SU-DHL-6 (cell line): Measurements from ENCODE around the gene KCNJ18.
"Not testable (repeated sequence)": the region's sequence is repeated elsewhere in the genome, so short reads cannot be mapped to it uniquely, and the experiment has no call there.

Experiments used
- H2AFZ ChIP-seq: fragments of 200-600 bp; sonication (generic); 2 replicates; pipeline ENCODE4 v1.6.1; 2014; ENCODE audit warnings: low read depth, mild to moderate bottlenecking, moderate library complexity, mixed read lengths, antibody characterized with exemption, low read length; ENCODE audit not compliant: severe bottlenecking
- H3F3A ChIP-seq: fragments of 200-600 bp; shearing (Covaris generic); 2 replicates; pipeline ENCODE4 v1.6.0; 2016; ENCODE audit warnings: antibody characterized with exemption, mild to moderate bottlenecking; ENCODE audit not compliant: insufficient read depth
- H3K27ac ChIP-seq: fragments of 200-600 bp; sonication (generic); 2 replicates; pipeline ENCODE4 v1.5.1; 2016; ENCODE audit warnings: low read depth, mild to moderate bottlenecking, low read length, moderate library complexity, mixed read lengths
- H3K27me3 ChIP-seq: fragments of 200-600 bp; sonication (generic), shearing (Covaris generic); 2 replicates; pipeline ENCODE4 v1.6.0; 2014; ENCODE audit warnings: mild to moderate bottlenecking, low read length
- H3K36me3 ChIP-seq: fragments of 200-600 bp; sonication (generic); 2 replicates; pipeline ENCODE4 v1.6.1; 2014; ENCODE audit warnings: mild to moderate bottlenecking, low read length, mixed read lengths
- H3K4me2 ChIP-seq: fragments of 300-600, 200-600 bp; shearing (Covaris generic), sonication (generic); 2 replicates; pipeline ENCODE4 v1.6.0; 2014; ENCODE audit warnings: low read length, low read depth, mild to moderate bottlenecking; ENCODE audit not compliant: poor library complexity, severe bottlenecking
- H3K4me3 ChIP-seq: fragments of 200-600 bp; sonication (generic); 2 replicates; pipeline ENCODE4 v1.5.1; 2014; ENCODE audit warnings: antibody characterized with exemption, low read length, mild to moderate bottlenecking, mixed read lengths; ENCODE audit not compliant: insufficient read depth, poor library complexity, severe bottlenecking
- H3K79me2 ChIP-seq: fragments of 200-600 bp; sonication (generic); 2 replicates; pipeline ENCODE4 v1.6.1; 2014; ENCODE audit warnings: mild to moderate bottlenecking, low read length, moderate library complexity; ENCODE audit not compliant: insufficient read depth
- H3K9ac ChIP-seq: fragments of 200-600 bp; sonication (generic); 2 replicates; pipeline ENCODE4 v1.7.0; 2014; ENCODE audit warnings: mild to moderate bottlenecking, low read length
- H3K9me2 ChIP-seq: fragments of 200-600 bp; sonication (generic); replicated peaks from 2 replicates; pipeline ENCODE4 v1.6.1; 2014; ENCODE audit warnings: low read length; ENCODE audit not compliant: insufficient read depth
- H3K9me3 ChIP-seq: fragments of 200-600 bp; sonication (generic); 2 replicates; pipeline ENCODE4 v1.6.1; 2014; ENCODE audit warnings: low read length, mixed read lengths; ENCODE audit not compliant: insufficient read depth
- H4K20me1 ChIP-seq: fragments of 200-600 bp; sonication (generic); 2 replicates; pipeline ENCODE4 v1.6.1; 2014; ENCODE audit warnings: low read depth, mild to moderate bottlenecking, antibody characterized with exemption, low read length, moderate library complexity, mixed read lengths
- CTCF ChIP-seq: fragments of 200-600 bp; sonication (generic); IDR thresholded peaks from one replicate; pipeline ENCODE4 v1.5.1; 2017; ENCODE audit warnings: antibody characterized with exemption, mild to moderate bottlenecking, low read length, moderate library complexity; ENCODE audit not compliant: insufficient read depth, poor library complexity, severe bottlenecking
- EZH2phosphoT487 ChIP-seq: fragments of 200-600 bp; sonication (generic), shearing (Covaris generic); conservative IDR thresholded peaks from 2 replicates; pipeline ENCODE4 v1.6.1; 2018; ENCODE audit warnings: mild to moderate bottlenecking, antibody characterized with exemption, low read length, moderate library complexity, mixed read lengths

The KCNJ18 gene

GRCh38 chr17:21687136-21687953, 5.0 kb upstream of the KCNJ18 start:
- no peaks in the 10 kb centered on the region for H3K9me3 ChIP-seq
- no peaks in the 10 kb centered on the region for H4K20me1 ChIP-seq
- H3K79me2 ChIP-seq: no peaks in the 10 kb centered on the region
- H3K36me3 ChIP-seq: no peaks in the 10 kb centered on the region
- no peak overlapping the region for H3K9ac ChIP-seq
- H3K27ac ChIP-seq: no peak overlapping the region
- H3F3A ChIP-seq: no peaks in the 10 kb centered on the region
- H3K27me3 ChIP-seq: no peaks in the 10 kb centered on the region
- no peak overlapping the region for H3K4me2 ChIP-seq
- no peak for TF ChIP-seq EZH2phosphoT487
- TF ChIP-seq CTCF: no peak
- no peak overlapping the region for H2AFZ ChIP-seq
- no peaks in the 10 kb centered on the region for H3K9me2 ChIP-seq
- H3K4me3 ChIP-seq: no peak overlapping the region

GRCh38 chr17:21688293-21688949, 3.9 kb upstream of the KCNJ18 start:
- H3K4me3 ChIP-seq: no peak overlapping the region
- no peak overlapping the region for H3K4me2 ChIP-seq
- no peaks in the 10 kb centered on the region for H3K36me3 ChIP-seq
- no peaks in the 10 kb centered on the region for H3K9me3 ChIP-seq
- H3K27me3 ChIP-seq: no peaks in the 10 kb centered on the region
- TF ChIP-seq CTCF (no peak), EZH2phosphoT487 (no peak)
- H3K9ac ChIP-seq: no peak overlapping the region
- no peak overlapping the region for H3K27ac ChIP-seq
- no peaks in the 10 kb centered on the region for H3K9me2 ChIP-seq
- no peaks in the 10 kb centered on the region for H3F3A ChIP-seq
- no peaks in the 10 kb centered on the region for H3K79me2 ChIP-seq
- H4K20me1 ChIP-seq: no peaks in the 10 kb centered on the region
- no peak overlapping the region for H2AFZ ChIP-seq

- Histone ChIP-seq H3K9me2 (no peaks in the 10 kb centered on the region), H3K27ac (no peak overlapping the region), H4K20me1 (no peaks in the 10 kb centered on the region), H3F3A (no peaks in the 10 kb centered on the region), H3K79me2 (no peaks in the 10 kb centered on the region), H3K27me3 (no peaks in the 10 kb centered on the region), H3K9me3 (no peaks in the 10 kb centered on the region), H3K4me3 (no peak overlapping the region), H3K36me3 (no peaks in the 10 kb centered on the region), H3K4me2 (no peak overlapping the region), H3K9ac (no peak overlapping the region), H2AFZ (no peak overlapping the region)
- TF ChIP-seq CTCF (no peak), EZH2phosphoT487 (no peak)
These were observed 2.7 kb upstream of the KCNJ18 start for GRCh38 chr17:21689604-21690003.

- not testable (repeated sequence) for H3K9me2 ChIP-seq, H3K4me3 ChIP-seq, H2AFZ ChIP-seq, H3K9ac ChIP-seq, H3K36me3 ChIP-seq, H3K27me3 ChIP-seq, H3K9me3 ChIP-seq, H3K4me2 ChIP-seq, H3K79me2 ChIP-seq, H4K20me1 ChIP-seq, H3K27ac ChIP-seq, H3F3A ChIP-seq
These were observed 1.5 kb upstream of the KCNJ18 start for GRCh38 chr17:21690811-21691210.

GRCh38 chr17:21691481-21691880, 842 bp upstream of the KCNJ18 start:
- H3K9me3 ChIP-seq, H2AFZ ChIP-seq, H3K4me3 ChIP-seq, H4K20me1 ChIP-seq, H3K27ac ChIP-seq, H3K9me2 ChIP-seq, H3F3A ChIP-seq, H3K27me3 ChIP-seq, H3K4me2 ChIP-seq, H3K79me2 ChIP-seq, H3K36me3 ChIP-seq, H3K9ac ChIP-seq: not testable (repeated sequence)
